GM12892 (cell line): ENCODE data around the gene RHBDL1.

Source experiments
- DNase-seq: peaks from one replicate; pipeline ENCODE4 v3.0.0; 2011; ENCODE audit not compliant: insufficient read length
- FAIRE-seq: peaks from 2 replicates; lab custom pipeline; 2011; peaks lifted over from hg19 to GRCh38; lab: Jason Lieb, UNC
- POLR2A ChIP-seq: IDR thresholded peaks from 2 replicates; pipeline ENCODE4 v1.6.1; 2011; ENCODE audit warnings: low read depth, low read length, control low read depth
- POLR2AphosphoS5 ChIP-seq: IDR thresholded peaks from 2 replicates; pipeline ENCODE4 v1.6.1; 2011; ENCODE audit warnings: low read depth, low read length, control low read depth
- TAF1 ChIP-seq: IDR thresholded peaks from 2 replicates; pipeline ENCODE4 v1.6.1; 2011; ENCODE audit warnings: low read depth, mild to moderate bottlenecking, control low read depth, low read length, borderline replicate concordance

The RHBDL1 gene

GRCh38 chr16:631808-632358 is 43.6 kb upstream of the RHBDL1 start:
- no peak for FAIRE-seq
- DNase-seq = no peak
- no peak for TF ChIP-seq POLR2AphosphoS5
- no peak for TF ChIP-seq TAF1
- no peak for TF ChIP-seq POLR2A

- TF ChIP-seq POLR2AphosphoS5 = no peak
- DNase-seq (no peak), FAIRE-seq (no peak)
Observed at GRCh38 chr16:632486-633335, 42.8 kb upstream of the RHBDL1 start.

DNA sequence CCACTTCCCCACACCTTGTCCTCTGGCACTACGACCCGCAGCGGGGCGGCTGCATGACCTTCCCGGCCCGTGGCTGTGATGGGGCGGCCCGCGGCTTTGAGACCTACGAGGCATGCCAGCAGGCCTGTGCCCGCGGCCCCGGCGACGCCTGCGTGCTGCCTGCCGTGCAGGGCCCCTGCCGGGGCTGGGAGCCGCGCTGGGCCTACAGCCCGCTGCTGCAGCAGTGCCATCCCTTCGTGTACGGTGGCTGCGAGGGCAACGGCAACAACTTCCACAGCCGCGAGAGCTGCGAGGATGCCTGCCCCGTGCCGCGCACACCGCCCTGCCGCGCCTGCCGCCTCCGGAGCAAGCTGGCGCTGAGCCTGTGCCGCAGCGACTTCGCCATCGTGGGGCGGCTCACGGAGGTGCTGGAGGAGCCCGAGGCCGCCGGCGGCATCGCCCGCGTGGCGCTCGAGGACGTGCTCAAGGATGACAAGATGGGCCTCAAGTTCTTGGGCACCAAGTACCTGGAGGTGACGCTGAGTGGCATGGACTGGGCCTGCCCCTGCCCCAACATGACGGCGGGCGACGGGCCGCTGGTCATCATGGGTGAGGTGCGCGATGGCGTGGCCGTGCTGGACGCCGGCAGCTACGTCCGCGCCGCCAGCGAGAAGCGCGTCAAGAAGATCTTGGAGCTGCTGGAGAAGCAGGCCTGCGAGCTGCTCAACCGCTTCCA is 42.0 kb upstream of the RHBDL1 start:
- no peak for FAIRE-seq
- no peak for TF ChIP-seq POLR2AphosphoS5
- TF ChIP-seq POLR2A = no peak
- no peak for TF ChIP-seq TAF1
- no peak for DNase-seq

GRCh38 chr16:634051-634670 is 41.3 kb upstream of the RHBDL1 start:
- DNase-seq (no peak), FAIRE-seq (no peak)
- TF ChIP-seq POLR2A = no peak
- TF ChIP-seq POLR2AphosphoS5 = no peak
- TF ChIP-seq TAF1 = no peak

DNA sequence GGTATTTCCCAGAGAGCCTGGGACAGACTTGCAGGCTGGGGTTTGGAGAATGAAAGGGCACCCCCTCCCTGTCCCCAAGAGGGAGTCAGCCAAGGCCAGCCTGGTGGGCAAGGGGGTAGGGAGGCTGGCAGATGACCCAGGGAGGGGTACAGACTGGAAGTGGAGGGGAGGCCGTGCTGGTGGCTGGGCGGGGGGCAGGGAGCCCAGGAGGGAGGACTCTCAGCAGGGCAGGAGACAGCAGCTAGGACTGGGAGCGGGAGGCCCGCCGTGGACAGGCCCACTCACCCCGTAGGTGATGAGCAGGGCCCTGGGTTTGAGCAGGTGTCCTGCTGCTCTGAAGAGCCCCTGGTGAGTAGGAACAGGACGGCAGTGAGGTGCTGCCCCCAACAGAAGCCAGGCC is 40.5 kb upstream of the RHBDL1 start:
- no peak for TF ChIP-seq POLR2A
- TF ChIP-seq POLR2AphosphoS5 = no peak
- no peak for TF ChIP-seq TAF1
- DNase-seq = no peak
- FAIRE-seq = no peak

GRCh38 chr16:635573-636205 is 39.8 kb upstream of the RHBDL1 start:
- peak; percentile 14 for FAIRE-seq
- DNase-seq = no peak
- no peak for TF ChIP-seq POLR2A
- no peak for TF ChIP-seq POLR2AphosphoS5
- no peak for TF ChIP-seq TAF1

DNA sequence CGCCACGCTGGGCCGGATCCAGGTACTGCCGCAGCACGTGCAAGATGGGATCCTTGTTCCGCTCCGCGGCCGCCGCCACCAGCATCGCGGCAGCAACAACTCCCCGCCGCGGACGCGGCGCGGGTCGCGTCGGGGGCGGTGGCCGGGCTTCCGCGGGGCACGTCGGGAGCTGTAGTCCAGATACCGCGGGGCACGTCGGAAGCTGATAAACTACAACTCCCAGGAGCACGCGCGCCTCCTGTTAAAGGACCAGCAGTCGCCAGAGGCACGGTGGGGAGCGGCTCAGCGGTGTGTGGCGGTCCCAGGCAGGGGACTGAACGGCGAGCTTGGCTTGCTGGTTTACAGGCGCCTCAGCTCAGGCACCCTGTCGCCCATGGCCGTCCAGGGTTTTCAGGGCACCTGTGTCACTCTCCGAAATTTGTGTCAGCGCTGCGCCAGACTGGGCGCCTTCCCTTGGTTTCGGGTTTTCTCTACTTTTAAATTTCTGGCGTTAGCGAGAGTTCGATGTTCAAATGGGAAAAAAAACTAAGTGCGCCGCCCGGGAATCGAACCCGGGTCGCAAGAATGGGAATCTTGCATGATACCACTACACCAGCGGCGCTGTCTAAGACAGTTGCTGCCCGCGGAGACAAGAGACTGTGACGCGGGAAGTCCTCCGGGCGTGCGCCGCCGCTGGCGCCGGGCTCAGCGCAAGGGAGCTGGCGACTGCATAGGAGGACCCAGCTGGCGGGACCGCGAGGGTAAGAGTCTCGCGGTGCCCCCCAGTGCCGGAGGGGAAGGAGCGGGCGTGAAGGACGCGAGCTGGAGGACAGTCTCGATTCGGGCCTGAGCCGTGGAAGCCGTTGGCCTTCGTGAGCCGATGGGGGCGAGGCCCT is 39.0 kb upstream of the RHBDL1 start, which contains the start of gene METTL26:
Gene METTL26, minus strand, starts transcription at position 100 of the 875 bp plus-strand sequence. Its CDS starts 15 bp downstream, at position 85.
- peak; percentile 99 for DNase-seq
- FAIRE-seq = peak; percentile 99
- TF ChIP-seq TAF1 = no peak; the same call in 1 of the 2 replicates
- TF ChIP-seq POLR2A = peak; percentile 68
- peak; percentile 39; the same call in 1 of the 2 replicates for TF ChIP-seq POLR2AphosphoS5

- no peak for TF ChIP-seq POLR2AphosphoS5
- no peak for TF ChIP-seq TAF1
- TF ChIP-seq POLR2A = no peak
- FAIRE-seq (peak; percentile 91), DNase-seq (peak; percentile 99)
Observed at GRCh38 chr16:637081-638018, 38.1 kb upstream of the RHBDL1 start.

- TF ChIP-seq POLR2AphosphoS5 (no peak), TAF1 (no peak), POLR2A (no peak)
- DNase-seq (no peak), FAIRE-seq (no peak)
Observed at GRCh38 chr16:638034-638543, 37.4 kb upstream of the RHBDL1 start.
